CD4-positive, alpha-beta T cell treated with Interferon alpha-2 for 1 hour (primary cell): ENCODE results near the gene DNAJB8.

Source experiments
- DNase-seq, 2 donors: peaks; one replicate each; pipeline ENCODE4 v3.0.0-alpha.2; 2020 to 2022

Gene DNAJB8

DNA sequence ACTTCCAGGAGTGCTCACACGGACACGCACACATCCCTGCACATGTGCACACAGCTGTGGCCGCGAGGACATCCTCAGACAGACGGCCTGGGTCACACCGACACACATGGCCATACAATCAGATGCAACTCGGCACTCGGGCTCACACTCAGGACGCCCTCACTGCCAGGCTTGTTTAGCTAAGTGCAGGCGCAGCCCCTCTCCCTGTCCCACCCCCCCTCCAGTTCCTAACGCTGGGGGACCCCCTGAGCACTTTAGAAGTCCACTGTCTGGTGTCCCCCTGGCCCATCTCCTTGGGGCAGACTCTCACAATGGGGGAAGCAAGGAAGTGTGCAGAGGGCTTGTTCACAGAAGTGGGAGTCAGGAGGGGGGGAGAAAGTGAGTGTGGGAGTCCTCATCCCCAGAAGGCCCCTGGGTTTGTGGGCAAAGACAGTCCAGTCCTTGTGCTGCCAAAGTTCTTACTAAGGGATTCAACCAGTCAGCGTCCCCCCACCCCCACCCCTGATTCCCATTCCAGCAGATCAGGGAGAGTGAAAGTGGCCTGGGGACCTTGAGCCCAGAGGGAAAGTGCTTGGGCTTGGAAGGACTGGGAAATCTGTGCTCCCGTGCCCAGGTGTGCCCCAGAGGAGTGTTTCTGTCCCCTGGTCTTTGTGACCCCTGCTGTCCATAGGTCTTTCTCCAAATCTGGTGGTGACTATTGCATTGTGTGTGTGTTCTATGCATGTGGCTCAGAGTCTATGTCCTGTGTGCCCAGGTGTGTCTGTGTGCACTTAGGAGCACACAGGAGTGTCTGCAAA lies 27.1 kb upstream of the DNAJB8 start:
- no peak for DNase-seq

DNA sequence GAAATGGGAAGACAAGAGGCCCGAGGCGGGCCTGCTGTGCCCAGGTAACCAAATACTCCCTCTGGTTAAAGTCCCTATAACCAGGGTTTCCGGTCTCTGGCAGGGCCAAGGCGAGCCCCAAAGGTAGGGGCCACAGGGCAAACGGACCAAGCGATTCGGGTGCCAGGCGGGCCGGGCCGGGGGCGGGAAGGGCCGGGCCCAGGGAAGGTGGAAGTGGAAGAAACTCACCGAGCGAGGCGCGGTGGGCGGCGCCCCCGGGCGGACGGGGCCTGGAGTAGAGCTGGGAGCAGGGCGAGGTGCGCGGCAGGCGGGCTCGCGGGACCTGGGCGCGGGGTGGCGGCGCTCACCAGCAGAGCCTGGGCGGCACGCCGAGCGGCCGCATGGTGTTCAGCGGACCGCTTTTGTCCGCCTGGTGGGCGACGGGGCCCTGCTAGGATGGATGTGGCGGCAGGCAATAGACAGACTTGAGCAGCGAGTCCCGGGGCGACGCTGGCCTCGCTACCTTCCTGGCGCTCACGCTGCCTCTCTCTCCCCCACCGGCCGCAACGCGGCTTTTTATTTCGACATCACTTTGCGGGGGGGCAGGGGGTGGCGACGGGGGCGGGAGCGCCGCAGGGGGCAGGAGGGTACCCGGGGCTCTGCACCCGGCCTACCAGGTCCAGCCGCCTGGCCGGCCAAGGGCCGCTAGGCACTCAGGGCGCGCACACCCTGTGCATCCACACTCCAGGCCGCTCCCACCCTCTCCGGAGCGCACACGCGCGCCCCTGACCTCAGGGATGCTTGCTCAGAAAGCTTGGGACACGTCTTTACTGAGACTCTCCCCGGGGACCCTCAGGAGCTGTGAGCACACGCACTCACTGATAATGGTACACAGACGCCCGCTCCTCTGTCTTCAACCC lies 26.2 kb upstream of the DNAJB8 start, which contains the start of gene GATA2:
Gene GATA2 (minus strand): TSS at position 531 of the 899 bp plus-strand sequence. CDS start 6,170 bp downstream, outside the sequence.
- peak in 1 of 2 donors; percentile 23 for DNase-seq

DNA sequence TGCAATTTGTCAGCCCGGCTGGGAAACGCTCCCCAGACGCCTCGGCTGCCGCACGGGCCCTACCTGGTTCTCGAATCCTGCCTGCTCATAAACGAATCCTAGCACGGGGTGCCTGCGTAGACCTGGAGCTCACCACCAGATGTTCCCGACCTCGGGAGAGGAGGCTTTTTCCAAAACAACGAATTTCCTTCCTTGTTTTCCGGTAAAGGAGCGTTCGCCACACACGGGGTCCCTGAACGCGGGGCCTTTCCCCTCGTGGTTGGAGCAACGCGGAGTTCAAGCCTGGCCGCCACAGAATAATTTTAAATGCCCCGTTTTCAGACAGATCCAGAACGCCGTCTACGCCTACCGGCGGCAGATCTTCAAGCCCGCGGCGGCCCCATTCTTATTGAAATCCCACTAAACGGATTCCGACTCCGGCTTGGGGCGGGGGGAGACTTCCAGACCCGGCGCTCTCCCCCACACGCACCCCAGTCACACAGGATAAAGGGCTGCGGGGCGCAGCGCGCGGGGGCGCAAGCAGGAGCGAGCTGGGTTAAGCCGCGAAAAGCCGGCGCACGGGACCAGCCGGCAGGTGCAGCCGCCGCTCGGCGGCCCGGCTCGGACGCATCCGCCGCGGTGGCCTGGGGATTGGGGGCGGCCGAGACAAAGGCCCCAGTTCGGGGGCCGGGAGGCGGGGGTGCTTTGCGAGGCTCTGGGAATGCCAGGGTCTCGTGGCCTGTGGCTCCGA lies 25.4 kb upstream of the DNAJB8 start:
- DNase-seq, result no peak

DNA sequence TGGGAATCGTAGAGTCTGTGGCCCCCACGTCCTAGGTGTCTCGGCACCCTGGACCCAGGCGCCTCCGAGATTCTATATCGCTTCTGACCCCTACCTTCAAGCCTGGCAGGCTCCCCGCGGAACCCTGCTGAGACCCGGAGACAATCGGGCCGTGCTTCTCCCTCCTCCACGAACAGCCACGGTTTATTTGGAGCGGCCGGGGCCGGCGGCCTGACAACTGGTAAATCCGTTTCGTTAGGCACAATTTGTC lies 24.9 kb upstream of the DNAJB8 start:
- DNase-seq, result peak in 1 of 2 donors; percentile 12

DNA sequence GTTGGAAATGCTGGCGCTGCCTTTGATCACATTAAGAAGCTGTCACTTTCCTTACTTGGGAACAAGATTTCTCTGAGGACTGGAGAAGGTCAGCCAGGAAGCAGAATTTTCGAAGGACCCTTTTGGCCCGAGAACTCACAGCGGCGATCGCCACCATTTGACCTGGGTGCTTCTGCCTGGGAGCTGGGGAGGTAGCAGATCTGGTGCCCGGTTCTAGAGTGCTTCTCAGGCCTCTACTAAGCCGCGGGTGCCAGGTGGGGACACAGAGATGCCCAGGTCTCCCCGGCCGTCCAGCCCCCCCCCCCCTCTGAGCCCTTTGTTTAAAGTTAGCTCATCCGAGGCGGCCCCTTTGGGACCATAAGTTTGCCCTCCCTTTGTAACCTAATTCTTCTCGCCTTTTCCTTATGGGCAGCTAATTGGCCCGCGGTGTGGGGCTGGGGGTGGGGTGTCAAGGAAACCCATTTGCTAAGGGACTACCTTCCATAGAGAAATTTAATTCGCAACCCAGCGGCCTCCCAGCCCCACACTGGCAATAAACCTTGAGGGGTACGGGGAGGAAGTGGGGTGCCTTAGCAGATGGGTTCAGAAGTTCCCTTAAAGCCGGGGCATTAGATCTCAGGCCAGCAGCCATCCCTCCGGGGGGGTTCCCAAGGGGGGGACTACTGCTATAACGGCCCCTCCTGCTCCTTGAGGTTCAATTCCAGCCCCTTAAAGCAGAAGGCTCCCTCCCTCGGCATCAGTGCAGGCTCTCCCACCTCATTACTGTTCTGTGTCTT lies 24.4 kb upstream of the DNAJB8 start:
- no peak for DNase-seq

DNA sequence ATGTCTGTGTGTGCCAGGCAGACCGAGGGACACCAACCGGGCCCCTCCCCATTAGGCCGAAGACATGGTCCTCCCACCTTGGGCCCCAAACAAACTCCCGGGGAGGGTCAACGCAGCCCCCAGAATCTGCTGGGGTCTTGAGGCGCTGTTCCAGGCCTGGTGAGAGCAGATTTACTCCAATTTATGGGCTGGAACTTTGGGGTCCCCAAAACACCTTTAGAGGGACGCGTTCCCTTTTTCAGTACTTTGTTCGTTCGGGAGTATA lies 23.9 kb upstream of the DNAJB8 start:
- DNase-seq, result no peak

DNA sequence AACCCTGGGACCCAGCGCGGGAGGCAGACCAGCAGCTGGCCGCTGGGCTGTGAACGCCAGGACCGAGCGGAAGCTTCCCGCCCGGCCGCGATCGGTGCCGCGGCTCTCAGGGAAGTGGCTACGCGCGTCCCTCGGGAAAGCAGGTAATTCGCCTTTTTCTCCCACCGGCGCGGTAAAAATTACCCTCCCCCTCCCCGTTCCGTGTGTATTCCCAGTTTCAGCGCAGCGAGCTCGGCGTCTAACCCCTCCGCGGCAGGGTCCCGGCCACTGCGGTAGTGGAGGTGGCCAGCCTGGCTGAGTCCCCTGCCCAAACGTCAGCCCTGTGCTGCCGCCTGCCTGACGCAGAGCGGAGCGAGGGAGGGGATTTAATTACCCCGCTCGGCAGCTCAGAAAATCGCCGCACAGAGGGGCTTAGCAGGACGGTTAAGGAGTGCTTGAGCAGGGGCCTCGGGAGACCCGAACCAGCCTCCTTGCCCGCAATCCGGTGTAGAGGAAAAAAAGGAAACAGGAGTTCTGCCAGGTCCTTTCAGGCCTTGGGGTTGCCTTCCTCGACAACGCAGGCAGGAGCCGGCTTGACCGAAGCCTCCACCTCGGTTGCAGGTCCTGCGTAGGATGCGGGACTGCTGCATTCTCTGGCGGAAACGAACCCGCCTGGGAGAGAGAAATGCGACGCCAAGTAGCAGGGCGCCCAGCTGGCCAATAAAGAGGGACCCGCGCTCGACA lies 23.4 kb upstream of the DNAJB8 start:
- peak in 1 of 2 donors; percentile 19 for DNase-seq

DNA sequence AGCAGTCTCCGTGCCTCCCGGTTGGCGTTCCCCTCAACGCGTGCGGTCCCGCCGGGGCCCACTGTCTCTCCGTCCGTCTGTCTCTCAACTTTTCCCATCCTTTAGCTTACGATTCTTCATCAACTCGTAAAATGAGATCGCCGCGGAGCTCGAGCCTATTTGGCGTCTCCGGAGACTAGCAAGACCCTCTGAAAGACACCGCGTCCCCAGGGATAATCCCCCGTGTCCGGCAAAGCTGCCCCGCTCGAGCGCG lies 22.9 kb upstream of the DNAJB8 start:
- no peak for DNase-seq

DNA sequence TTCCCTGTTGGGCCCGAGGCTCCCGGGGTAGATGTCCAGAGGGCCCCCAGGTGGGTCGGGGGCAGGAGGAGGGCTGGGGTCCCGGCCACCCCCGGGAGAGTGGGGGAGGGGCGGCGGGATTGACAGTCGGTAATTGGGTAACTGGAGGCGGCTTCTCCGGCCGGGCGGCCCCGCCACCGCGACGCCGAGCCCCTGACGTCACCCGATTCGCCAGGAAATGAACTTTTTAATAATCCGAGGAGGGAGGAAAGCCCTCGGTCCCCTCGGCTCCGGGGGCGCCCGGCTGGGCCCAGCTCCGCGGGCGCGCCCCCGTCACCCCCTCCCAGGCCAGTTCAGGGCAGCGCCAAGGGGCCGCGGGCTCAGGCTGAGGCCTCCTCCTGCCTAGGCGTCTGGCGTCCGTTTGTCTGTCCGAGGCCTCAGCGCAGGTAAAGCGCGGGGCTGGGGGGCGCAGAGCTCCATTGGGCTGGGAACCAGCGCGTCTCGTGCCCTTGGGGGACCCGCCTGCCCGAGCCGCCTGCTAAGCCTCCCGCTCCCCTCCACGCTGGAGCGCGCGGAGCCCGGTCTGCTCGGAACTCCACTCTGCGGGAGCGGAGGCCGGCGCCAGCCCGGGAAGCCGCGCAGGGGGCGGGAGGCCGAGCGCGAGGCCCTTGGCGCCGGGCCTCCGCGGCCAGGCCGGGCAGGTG lies 22.4 kb upstream of the DNAJB8 start:
- DNase-seq, result peak in 1 of 2 donors; percentile 40

DNA sequence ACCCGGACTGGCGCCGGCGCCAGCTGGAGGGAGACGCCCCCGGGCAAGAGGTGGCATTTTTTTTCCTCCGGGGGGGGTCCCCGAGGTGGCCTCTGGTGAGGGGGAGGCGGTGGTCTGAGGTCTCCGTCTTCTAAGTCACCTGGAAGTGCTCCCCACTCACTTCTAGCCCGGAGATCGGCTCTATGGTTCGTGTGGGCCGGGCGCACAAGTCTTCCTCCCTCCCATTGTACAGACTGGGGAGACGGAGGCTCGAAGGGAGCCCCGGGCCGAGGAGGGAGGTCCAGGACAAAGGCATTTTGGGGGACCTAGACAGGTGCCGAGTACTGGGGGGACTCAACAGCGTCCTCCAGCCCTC lies 21.9 kb upstream of the DNAJB8 start:
- peak in 1 of 2 donors; percentile 14 for DNase-seq

DNA sequence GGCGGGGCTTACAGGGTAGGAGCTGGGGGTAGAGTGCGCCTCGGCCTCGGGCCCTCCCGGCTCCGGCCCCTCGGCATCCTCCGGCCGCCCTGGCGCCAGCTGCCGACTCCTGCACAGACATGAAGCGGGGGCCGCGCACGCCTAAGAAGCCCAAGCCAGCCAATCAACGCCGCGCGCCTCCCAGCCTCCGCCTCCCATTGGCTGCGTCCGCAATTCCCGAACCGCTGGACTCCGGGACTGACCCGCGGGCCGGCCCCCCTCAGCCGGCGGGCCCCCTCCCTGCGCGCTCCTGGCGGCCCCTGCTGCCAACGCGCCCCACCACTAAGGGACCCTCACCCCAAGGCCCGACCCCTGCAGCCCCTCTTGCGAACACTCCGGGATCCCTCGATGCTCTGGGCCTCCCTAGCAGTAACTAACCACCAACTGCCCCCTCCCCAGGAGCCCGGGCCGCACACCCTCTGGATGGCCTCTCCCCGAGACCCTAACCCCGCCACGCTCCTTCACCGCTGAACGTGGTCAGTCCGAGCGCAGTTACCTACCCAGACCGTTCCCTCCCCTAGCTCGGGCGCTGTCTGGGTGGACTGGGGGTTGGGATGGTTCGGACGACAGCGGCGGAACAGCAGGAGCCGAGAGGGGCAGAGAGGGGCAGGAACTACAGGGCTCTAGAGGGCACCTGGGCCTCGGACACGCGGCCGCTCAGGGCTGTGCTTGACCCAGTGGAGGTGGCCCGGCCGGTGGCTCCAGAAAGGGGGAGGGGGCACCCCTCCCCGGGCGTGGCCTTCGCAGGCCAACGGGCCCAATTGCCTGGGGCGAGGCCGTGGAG lies 21.3 kb upstream of the DNAJB8 start:
- peak; percentile 14 to 25 for DNase-seq

DNA sequence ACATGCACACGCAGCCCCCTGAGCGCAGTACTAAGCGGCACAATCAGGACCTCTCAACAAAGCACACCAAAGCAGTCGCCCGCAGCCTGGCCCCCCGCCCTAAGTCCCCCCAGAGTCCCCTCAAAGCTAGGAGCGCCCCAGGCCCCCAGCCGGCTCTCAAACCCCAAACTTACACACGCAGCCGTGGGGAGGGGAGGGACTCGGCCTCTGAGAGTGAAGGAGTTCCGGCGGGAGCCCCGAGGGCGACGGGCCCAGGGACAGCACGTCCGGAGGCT lies 20.8 kb upstream of the DNAJB8 start:
- DNase-seq, result no peak

DNA sequence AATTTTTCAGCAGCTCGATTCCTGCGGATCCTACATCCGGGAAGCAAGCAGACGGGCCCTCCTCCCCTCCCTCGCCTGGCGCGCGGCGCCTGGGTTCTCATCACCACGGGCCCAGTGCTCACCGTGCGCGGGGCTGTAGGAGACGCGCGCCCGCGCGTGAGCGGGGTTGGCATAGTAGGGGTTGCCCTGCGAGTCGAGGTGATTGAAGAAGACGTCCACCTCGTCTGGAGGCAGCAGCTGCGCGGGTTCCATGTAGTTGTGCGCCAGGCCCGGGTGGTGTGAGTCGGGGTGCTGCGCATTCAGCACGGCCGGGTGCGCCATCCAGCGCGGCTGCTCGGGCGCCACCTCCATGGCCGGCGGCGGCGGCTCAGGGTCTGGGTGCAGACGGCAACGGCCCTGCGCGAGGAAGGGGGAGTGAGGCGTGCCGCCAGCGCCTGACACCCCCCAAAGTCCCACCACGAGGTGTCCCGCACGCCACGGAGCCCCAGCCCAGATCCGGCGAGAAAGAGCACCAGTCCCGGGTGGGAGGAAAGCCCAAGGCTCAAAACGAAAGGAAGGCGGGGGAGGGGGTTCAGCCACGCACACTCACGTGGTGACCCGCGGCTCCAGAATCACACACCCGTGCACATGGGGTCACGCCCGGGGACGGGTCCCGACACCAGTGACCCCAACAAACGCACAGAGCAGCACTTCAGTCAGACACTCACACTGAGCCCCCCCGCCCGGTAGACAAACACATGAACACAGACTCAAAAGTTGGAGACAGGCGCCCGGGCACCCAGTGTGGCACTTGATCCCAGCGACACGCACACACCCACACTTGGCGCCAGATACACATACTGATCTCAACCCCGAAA lies 20.2 kb upstream of the DNAJB8 start:
- DNase-seq, result no peak

DNA sequence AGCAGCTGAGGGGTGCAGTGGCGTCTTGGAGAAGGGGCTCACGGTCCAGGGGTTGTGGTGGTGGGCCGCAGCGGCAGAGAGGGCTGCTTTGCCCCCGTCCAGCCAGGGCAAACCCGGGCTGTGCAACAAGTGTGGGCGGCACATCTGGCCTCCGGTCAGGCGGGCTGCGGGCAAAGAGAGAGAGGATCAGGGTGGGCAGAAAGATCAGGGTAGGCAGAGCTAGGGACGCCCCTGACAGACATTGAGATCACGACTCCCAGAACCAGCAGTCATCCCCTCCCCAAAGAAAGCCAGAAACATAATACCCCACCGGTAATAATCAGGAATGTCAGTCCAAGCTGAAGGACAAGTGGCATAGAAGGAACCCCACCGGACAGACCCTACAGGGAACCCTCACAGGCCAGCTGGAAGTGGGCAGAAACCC lies 19.5 kb upstream of the DNAJB8 start:
- DNase-seq, result no peak

DNA sequence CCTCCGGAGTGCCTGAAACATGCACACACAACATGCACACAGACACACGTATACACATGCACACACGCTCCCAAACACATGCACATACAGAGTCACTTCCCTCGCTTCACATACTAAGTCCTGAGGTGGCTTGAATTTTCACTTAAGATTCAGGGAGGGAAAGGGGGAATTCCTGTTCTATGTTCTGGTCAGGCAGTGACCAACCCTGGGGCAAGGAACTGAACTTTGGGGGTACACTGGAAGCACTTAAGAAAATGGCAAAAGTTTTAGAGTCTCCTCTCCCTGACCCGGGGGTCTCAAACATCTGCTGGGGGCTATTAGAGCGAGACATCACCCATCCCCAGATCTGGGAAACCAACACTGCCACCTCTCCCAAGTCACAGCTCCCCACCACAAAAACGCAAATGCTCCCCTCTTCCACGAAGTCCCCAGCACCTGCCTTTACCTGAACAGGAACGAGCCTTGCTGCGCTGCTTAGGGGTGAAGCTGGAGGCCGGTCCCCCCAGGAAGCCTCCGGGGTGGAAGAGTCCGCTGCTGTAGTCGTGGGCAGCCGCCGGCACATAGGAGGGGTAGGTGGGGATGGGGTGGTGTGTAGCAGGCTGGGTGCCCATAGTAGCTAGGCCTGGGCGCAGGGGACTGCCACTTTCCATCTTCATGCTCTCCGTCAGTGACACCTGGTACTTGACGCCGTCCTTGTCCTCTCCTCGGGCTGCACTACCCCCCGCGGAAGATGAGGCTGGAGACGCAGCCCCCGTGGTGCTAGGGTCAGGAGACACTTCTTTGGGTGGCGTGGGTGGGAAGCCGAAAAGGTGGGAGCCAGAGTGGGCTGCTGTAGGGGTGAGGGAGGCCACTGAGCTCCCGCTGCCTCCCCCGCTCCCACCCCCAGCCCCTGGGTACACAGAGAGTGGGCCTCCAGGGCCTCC lies 18.9 kb upstream of the DNAJB8 start:
- no peak for DNase-seq

DNA sequence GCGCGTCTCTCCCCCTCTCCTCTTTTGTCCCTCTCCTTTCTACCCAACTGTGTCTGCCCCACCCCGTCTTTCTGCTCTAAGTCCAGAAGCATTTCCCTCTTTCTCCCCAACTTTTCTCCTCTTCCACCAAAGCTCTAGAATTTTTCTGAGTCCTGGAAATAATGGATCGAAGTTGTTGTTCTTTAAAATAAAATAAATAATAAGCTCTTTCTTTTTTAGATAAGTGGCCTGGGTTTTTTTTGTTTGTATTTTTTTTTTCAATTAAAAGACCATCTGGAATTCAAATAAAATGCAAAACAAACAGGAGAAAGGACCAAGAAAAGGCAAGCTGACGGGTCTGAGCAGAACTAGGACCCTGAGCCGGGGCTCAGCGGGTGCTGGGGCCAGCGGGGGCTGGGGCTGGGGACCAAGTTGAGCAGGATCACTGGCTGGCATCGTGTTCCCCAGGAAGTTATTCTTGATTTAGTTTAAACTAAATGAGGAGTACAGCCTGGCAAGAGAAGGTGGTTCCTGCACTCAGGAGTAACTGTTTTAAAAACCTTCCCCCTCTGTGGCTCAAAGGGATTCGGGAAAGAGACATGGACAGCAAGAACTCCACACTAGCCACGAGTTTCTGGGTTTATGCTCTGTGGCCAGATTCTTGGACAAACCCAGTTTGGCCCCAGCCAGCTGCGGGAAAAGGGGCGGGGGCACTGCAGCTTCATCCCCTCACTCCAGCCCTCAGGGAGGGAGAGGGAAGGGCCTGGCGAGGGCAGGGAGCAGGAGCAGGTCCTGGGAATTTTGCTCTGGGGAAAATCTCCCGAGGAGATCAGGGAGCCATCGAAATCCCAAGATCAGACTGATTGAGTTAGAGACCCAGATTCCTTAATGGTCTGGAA lies 18.0 kb upstream of the DNAJB8 start:
- no peak for DNase-seq

DNA sequence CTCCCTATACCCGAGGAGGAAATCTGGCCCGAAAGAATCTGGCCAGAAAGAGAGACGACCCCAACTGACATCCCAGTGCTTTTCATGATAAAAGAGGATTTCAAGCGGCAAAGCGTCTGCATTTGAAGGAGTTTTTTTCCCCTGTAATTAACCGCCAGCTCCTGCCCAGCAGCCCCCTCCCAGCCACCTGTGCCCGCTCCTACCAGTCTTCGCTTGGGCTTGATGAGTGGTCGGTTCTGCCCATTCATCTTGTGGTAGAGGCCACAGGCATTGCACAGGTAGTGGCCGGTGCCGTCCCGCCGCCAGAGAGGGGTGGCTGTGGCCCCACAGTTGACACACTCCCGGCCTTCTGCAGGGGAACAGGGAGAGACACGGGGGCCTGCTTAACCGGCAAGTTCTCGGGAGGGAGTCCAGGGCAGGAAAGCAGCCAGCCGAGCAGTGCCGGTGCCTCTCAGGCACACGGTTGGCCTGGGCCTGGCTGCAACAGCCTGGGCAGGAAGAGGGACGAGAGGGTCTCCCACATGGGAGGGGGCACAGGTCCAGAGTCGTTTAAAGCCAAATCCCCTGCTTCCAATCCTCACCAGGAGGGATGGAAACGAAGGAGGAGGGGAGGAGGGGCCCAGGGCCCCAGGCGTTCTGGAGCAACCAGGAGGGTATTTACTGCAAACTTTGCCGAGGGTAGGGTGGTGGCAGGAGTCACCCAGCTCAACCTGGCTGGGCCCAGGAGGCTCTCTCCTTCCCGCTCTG lies 17.1 kb upstream of the DNAJB8 start:
- no peak for DNase-seq
